HUES48 (cell line): ENCODE measurements around the gene ACAT2.
"Not testable (repeated sequence)": the region's sequence is repeated elsewhere in the genome, so short reads cannot be mapped to it uniquely, and the experiment has no call there.

Experiments used
- H3K27ac ChIP-seq: one replicate; pipeline ENCODE4 v1.7.0; 2013; ENCODE audit warnings: low read depth, low read length, inconsistent platforms
- H3K27me3 ChIP-seq: 2 replicates; pipeline ENCODE4 v1.6.1; 2013; ENCODE audit warnings: mild to moderate bottlenecking, low read length; ENCODE audit not compliant: control insufficient read depth, insufficient read depth
- H3K36me3 ChIP-seq: 2 replicates; pipeline ENCODE4 v1.6.1; 2013; ENCODE audit warnings: low read length; ENCODE audit not compliant: control insufficient read depth, insufficient read depth
- H3K4me1 ChIP-seq: 2 replicates; pipeline ENCODE4 v1.6.1; 2013; ENCODE audit warnings: mild to moderate bottlenecking, low read length; ENCODE audit not compliant: control insufficient read depth, insufficient read depth
- H3K4me3 ChIP-seq: 2 replicates; pipeline ENCODE4 v1.5.1; 2013; ENCODE audit warnings: mild to moderate bottlenecking, low read depth, low read length
- H3K9ac ChIP-seq: 2 replicates; pipeline ENCODE4 v1.6.1; 2013; ENCODE audit warnings: mild to moderate bottlenecking, low read depth, low read length, moderate library complexity
- H3K9me3 ChIP-seq: 2 replicates; pipeline ENCODE4 v1.6.1; 2013; ENCODE audit warnings: low read length; ENCODE audit not compliant: control insufficient read depth, insufficient read depth

The ACAT2 gene

DNA sequence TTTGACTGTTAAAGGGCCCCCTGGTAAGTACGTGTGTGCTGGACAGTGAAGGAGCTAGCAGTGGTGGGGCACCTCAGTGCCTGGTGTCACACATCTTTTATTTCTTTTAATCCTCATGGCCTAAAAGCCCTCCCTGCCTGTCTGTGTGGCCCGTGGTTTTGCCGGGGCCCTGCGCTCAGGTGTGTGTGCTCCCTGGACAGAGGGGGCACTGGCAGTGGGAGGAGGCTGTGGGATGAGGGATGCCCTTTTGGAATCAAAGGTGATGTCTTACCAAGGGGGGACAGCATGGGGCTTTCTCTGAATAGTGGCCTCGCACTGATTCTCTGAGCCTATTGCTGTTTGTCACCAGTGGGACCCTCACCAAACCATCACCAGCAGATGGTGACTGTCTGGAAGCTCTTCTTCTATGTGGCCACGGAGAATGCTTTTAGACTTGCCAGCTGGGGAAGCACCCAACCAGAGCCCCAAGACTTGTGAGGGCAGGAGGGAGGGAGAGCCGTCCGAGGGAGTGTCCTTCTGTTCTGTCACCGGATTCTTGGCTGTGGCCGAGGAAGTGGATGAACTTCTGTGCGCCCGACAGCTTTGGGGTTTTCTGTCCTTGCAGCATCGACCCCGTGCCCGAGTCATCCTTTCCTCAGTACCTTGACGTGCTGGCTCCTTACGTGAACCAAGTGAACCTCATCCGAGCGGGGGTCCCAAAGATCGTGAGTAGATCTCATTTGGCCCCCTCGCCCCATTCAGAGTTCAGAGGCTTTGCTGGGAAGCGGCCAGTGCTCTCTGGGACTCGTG is 56.3 kb downstream of the ACAT2 start:
- Histone ChIP-seq H3K4me3 (no peak overlapping the region), H3K36me3 (no peaks in the 10 kb centered on the region), H3K27me3 (no peaks in the 10 kb centered on the region), H3K9ac (no peak overlapping the region), H3K4me1 (no peaks in the 10 kb centered on the region), H3K27ac (no peak overlapping the region), H3K9me3 (no peaks in the 10 kb centered on the region)

DNA sequence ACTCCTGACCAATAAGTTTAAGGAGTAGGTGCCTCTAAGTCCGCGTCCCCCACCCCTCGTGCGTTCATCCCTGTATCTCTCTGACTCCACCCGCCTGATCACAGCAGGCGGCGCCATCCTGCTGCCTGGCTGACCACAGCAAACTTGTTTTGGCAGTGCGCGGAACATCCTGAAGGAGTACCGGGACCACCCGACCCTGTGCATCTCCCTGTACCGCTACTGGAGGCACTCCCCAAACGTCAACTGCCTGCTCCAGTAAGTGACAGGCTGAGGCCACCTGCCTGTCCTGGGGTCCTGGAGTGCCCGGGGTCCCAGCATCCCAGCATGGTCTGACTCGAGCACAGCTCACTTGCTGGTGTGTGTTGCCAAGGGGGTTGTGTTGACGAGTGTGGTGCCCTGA is 57.3 kb downstream of the ACAT2 start:
- no peaks in the 10 kb centered on the region for H3K36me3 ChIP-seq
- no peaks in the 10 kb centered on the region for H3K27me3 ChIP-seq
- H3K27ac ChIP-seq = no peak overlapping the region
- no peaks in the 10 kb centered on the region for H3K9me3 ChIP-seq
- H3K4me3 ChIP-seq = no peak overlapping the region
- no peaks in the 10 kb centered on the region for H3K4me1 ChIP-seq
- no peak overlapping the region for H3K9ac ChIP-seq

DNA sequence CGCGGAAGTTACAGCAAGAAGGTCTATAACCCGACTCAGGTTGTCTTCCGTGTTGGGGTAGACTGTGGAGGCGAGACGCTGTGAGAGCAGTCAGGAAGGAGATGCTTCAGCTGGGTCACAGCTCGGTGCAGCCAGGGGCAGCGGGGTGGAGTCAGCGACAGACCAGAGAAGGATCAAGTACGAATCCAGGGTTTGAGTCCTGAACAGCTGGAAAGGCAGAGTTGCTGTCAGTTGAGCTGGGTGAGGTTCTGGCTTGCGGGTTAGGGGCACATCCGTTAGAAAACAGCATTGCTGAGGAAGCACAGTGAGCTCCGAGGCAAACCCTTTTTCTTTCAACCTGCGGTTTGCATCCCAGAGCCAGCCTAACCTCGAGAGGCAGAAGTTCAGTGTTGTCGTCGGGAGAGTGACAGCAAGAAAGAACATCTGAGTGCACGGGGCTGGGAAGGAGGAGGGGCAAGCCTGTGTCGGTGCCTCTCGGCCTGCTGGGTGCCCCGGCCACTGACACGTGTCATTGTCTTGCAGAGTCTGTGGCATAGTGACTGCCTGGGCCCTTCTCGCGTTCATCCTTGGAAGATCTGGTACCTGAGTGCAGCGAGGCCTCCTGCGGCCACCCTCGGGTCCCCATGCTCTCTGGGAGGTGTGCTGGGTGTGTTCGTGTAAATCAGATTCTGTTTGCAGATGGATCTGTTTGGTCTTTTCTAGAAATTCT is 58.2 kb downstream of the ACAT2 start:
- H3K36me3 ChIP-seq = no peaks in the 10 kb centered on the region
- H3K27me3 ChIP-seq = no peaks in the 10 kb centered on the region
- no peak overlapping the region for H3K4me3 ChIP-seq
- no peaks in the 10 kb centered on the region for H3K9me3 ChIP-seq
- H3K9ac ChIP-seq = no peak overlapping the region
- H3K4me1 ChIP-seq = no peaks in the 10 kb centered on the region
- no peak overlapping the region for H3K27ac ChIP-seq

DNA sequence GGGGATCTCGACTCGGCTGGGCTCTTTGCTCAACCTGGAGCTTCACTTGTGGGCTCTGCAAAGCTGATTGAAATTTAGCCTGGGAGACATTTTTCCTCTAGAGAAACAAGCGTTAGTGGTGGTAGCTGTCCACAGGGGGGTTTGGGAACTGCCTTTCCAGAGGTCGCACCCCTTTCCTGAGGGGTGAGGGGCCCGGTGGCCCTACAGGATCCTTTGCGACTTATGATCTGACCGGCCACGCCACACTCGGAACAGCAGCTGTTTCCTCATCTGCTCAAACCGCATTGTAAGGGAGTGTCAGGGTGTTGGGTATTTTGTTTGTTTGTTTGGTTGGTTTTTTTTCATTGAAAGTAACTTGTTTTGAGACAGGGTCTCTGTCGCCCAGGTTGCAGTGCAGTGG is 59.3 kb downstream of the ACAT2 start:
- Histone ChIP-seq H3K4me1 (no peaks in the 10 kb centered on the region), H3K27ac (no peak overlapping the region), H3K9me3 (no peaks in the 10 kb centered on the region), H3K27me3 (no peaks in the 10 kb centered on the region), H3K36me3 (no peaks in the 10 kb centered on the region), H3K9ac (no peak overlapping the region), H3K4me3 (no peak overlapping the region)

DNA sequence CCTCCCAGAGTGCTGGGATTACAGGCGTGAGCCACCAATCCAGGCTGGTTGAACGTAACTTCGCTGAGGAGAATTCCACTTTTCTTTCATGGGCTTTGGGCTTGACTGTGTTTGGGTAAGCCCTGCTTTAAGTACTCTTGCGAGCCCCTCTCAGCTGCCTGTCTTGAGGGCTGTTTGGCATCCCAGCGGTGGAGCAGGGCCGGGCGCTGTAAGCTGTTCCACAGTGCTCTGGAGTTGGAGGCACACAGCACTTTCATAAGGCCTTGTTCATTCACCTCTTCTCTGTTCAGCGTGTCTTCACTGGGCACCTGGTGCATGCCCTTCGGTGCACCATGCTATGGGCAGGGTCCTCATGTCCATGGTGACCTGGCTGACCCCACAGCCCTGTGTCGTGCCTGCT is 59.9 kb downstream of the ACAT2 start:
- no peaks in the 10 kb centered on the region for H3K9me3 ChIP-seq
- H3K4me1 ChIP-seq = no peaks in the 10 kb centered on the region
- H3K4me3 ChIP-seq = no peak overlapping the region
- H3K27me3 ChIP-seq = no peaks in the 10 kb centered on the region
- H3K27ac ChIP-seq = no peak overlapping the region
- H3K36me3 ChIP-seq = no peaks in the 10 kb centered on the region
- H3K9ac ChIP-seq = no peak overlapping the region

DNA sequence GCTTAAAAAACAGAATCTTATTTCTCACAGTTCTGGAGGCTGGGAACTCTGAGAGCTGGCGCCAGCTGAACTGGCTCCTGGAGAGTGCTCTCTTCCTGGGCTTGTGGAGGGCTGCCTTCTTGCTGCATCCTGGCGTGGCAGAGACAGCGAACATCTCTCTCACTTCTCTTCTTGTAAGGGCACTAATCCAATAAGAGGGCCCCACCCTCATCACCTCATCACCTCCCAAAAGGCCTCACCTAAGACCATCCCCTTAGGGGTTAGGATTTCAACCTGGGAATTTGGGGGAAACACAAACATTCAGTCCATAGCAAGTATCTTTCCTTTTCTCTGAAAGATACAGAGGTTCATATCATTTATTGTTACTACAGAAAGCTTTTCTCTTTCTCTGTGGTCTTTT is 62.1 kb downstream of the ACAT2 start:
- Histone ChIP-seq H3K27me3 (no peaks in the 10 kb centered on the region), H3K36me3 (no peaks in the 10 kb centered on the region), H3K9me3 (no peaks in the 10 kb centered on the region), H3K27ac (no peak overlapping the region), H3K9ac (no peak overlapping the region), H3K4me1 (no peaks in the 10 kb centered on the region; the same call in 1 of the 2 replicates), H3K4me3 (no peak overlapping the region)

DNA sequence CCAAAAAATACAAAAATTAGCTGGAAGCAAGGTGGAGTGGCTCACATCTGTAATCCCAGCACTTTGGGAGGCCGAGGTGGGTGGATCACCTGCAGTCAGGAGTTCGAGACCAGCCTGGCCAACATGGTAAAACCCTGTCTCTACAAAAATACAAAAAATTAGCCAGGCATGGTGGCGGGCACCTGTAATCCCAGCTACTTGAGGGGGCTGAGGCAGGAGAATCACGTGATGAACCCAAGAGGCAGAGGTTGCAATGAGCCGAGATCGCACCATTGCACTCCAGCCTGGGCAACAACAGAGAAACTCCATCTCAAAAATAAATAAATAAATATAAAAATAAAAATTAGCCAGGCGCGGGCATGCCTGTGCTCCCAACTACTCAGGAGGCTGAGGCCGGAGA is 62.8 kb downstream of the ACAT2 start:
- not testable (repeated sequence) for H3K4me1 ChIP-seq, H3K36me3 ChIP-seq, H3K9me3 ChIP-seq, H3K4me3 ChIP-seq, H3K27me3 ChIP-seq, H3K27ac ChIP-seq, H3K9ac ChIP-seq

DNA sequence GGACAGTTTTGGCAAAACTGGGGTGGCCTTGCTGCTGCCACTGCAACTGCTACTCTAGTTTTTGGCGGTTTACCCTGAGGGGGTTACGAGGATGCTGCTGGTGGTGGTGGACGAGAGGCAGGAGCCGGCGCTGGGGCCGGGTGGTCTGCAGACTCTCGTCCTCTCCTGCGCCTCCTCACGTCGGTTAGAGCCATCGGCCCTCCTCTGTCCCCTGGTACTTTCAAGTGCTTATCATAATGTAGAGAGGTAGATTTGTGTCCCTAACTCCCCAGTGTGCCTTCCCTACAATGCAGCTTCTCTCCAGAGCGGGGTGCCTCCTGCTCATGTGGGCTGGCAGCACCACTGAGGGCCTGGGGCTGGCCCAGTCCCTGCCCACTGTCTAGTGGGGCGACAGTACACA is 64.2 kb downstream of the ACAT2 start:
- H3K9me3 ChIP-seq = no peaks in the 10 kb centered on the region
- H3K36me3 ChIP-seq = no peaks in the 10 kb centered on the region
- no peak overlapping the region for H3K27ac ChIP-seq
- no peak overlapping the region for H3K9ac ChIP-seq
- H3K4me1 ChIP-seq = peaks cover 18% of the 10 kb centered on the region
- H3K27me3 ChIP-seq = no peaks in the 10 kb centered on the region
- H3K4me3 ChIP-seq = no peak overlapping the region

DNA sequence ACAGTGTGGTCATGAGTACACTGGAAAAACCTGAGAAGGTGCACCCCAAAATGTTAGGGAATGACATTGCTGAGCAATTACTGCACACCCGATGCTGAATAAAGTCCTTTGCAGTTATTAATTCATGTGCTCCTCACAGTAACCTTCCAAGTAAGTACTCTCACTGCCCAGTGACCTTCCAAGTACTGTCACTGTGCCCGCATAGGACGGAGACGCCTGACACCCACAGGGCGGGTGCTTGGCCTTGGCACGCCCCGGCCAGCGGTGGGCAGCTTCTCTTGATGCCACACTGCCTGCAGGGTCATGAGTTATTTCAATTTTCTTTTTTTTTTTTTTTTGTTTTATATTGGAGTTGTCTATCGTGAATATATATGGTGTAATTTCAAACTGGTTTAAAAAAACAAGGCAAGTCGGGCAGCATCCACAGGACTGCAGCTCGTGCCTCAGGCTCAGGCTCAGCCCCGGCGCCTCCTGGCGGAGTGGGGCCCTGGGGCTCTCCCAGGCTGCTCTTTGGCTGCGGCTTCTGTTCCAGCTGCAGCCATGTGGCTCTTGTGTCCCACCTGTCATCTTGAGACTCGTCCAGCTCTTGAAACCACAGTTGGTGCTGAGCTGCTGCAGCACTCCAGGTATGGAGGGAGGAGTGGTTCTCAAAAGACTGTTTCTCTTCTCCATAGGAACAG is 65.3 kb downstream of the ACAT2 start:
- Histone ChIP-seq H3K9ac (no peak overlapping the region), H3K36me3 (no peaks in the 10 kb centered on the region), H3K4me1 (peaks cover 25% of the 10 kb centered on the region), H3K4me3 (no peak overlapping the region), H3K9me3 (no peaks in the 10 kb centered on the region), H3K27me3 (no peaks in the 10 kb centered on the region), H3K27ac (no peak overlapping the region)

DNA sequence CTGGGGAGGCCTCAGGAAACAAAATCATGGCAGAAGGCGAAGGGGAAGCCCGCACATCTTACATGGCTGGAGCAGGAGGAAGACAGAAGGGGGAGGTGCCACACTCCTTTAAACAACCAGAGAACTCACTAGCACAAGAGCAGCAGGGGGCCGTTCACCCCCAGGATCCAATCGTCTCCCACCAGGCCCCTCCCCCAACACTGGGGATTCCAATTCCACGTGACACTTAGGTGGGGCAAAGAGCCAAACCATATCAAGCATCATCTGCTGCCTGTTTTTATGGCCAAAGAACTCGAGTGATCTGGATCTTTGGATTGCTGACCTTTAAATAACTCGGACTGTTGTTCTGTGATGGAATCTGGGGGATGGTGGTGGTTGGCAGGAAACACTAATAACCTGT is 66.2 kb downstream of the ACAT2 start:
- H3K27me3 ChIP-seq = no peaks in the 10 kb centered on the region
- no peaks in the 10 kb centered on the region for H3K9me3 ChIP-seq
- no peak overlapping the region for H3K27ac ChIP-seq
- peaks cover 25% of the 10 kb centered on the region for H3K4me1 ChIP-seq
- no peaks in the 10 kb centered on the region for H3K36me3 ChIP-seq
- no peak overlapping the region for H3K4me3 ChIP-seq
- no peak overlapping the region for H3K9ac ChIP-seq
